ENCODE results near the gene AGPAT1.

GRCh38 chr6:32194825-32195651, 19.2 kb upstream of the AGPAT1 start:
- no peak for TF ChIP-seq EZH2phosphoT487 (IDR thresholded peaks at IDR 0.05; ENCODE audit: borderline replicate concordance, low read depth)
- TF ChIP-seq, protein P1, sequence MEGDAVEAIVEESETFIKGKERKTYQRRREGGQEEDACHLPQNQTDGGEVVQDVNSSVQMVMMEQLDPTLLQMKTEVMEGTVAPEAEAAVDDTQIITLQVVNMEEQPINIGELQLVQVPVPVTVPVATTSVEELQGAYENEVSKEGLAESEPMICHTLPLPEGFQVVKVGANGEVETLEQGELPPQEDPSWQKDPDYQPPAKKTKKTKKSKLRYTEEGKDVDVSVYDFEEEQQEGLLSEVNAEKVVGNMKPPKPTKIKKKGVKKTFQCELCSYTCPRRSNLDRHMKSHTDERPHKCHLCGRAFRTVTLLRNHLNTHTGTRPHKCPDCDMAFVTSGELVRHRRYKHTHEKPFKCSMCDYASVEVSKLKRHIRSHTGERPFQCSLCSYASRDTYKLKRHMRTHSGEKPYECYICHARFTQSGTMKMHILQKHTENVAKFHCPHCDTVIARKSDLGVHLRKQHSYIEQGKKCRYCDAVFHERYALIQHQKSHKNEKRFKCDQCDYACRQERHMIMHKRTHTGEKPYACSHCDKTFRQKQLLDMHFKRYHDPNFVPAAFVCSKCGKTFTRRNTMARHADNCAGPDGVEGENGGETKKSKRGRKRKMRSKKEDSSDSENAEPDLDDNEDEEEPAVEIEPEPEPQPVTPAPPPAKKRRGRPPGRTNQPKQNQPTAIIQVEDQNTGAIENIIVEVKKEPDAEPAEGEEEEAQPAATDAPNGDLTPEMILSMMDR (IDR thresholded peaks at IDR 0.05) = peak; percentile 70
- TF ChIP-seq RFX5 (IDR thresholded peaks at IDR 0.05; ENCODE audit: low read length) = no peak
- TF ChIP-seq ZBTB33 (IDR thresholded peaks at IDR 0.05; ENCODE audit: borderline replicate concordance, low read depth) = no peak
- peak; percentile 95 for TF ChIP-seq POLR2AphosphoS5 (IDR thresholded peaks at IDR 0.05; ENCODE audit: low read depth, low read length)
- no peak for TF ChIP-seq PBX3 (IDR thresholded peaks at IDR 0.05)
- TF ChIP-seq ELF1 (IDR thresholded peaks at IDR 0.05) = no peak
- no peak for TF ChIP-seq FOSL2 (IDR thresholded peaks at IDR 0.05; ENCODE audit: borderline replicate concordance, low read depth)
- no peak for TF ChIP-seq MXI1 (IDR thresholded peaks at IDR 0.05; ENCODE audit: low read depth, low read length)
- TF ChIP-seq REST (IDR thresholded peaks at IDR 0.05; ENCODE audit: low read depth, low read length) = no peak
- TF ChIP-seq SMC3 (IDR thresholded peaks at IDR 0.05; ENCODE audit: low read depth, low read length) = peak; percentile 47
- TF ChIP-seq RCOR1 (IDR thresholded peaks at IDR 0.05; ENCODE audit: low read length) = no peak

All from SK-N-SH (cell line).